VCaP (cell line): ENCODE results near the gene FRY.

Experiments
- H3K27ac ChIP-seq: fragments of 450-650 bp; 2 replicates; pipeline ENCODE4 v1.5.1; 2017
- TF ChIP-seq, protein P1 (sequence below): fragments of 450-650 bp; conservative IDR thresholded peaks from 2 replicates; pipeline ENCODE4 v1.5.1; 2017; ENCODE audit warnings: mild to moderate bottlenecking, moderate library complexity

The FRY gene

DNA sequence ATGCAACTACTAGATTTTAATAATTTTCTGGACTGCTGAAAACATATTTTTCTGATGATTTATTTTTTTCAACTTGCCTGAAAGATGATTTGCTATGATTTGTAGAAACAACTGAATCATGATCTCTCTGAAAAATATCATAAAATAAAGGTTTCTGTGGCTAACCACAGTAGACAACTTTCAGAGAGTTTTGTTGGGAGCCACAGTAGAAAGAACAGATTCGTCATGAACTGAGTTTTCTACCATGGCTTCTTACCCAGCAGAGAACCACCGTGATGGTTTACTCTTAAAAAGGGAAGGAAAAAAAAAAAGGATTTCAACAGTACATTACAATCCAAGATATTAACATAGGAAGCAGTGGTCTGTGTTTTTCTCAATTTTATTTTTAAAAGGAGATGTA is 265.6 kb downstream of the FRY start:
- TF ChIP-seq, protein P1, sequence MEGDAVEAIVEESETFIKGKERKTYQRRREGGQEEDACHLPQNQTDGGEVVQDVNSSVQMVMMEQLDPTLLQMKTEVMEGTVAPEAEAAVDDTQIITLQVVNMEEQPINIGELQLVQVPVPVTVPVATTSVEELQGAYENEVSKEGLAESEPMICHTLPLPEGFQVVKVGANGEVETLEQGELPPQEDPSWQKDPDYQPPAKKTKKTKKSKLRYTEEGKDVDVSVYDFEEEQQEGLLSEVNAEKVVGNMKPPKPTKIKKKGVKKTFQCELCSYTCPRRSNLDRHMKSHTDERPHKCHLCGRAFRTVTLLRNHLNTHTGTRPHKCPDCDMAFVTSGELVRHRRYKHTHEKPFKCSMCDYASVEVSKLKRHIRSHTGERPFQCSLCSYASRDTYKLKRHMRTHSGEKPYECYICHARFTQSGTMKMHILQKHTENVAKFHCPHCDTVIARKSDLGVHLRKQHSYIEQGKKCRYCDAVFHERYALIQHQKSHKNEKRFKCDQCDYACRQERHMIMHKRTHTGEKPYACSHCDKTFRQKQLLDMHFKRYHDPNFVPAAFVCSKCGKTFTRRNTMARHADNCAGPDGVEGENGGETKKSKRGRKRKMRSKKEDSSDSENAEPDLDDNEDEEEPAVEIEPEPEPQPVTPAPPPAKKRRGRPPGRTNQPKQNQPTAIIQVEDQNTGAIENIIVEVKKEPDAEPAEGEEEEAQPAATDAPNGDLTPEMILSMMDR = no peak
- no peak overlapping the region for H3K27ac ChIP-seq

- TF ChIP-seq, protein P1 = no peak
- H3K27ac ChIP-seq = no peak overlapping the region
These were observed 267.1 kb downstream of the FRY start for GRCh38 chr13:32298695-32299094.

GRCh38 chr13:32299893-32300292 is 268.3 kb downstream of the FRY start:
- TF ChIP-seq, protein P1 = no peak

GRCh38 chr13:32300406-32300805 is 268.8 kb downstream of the FRY start:
- H3K27ac ChIP-seq = no peak overlapping the region
- TF ChIP-seq, protein P1 = no peak

More at GRCh38 chr13:32299893-32300292, 268.3 kb downstream of the FRY start:
- no peak overlapping the region for H3K27ac ChIP-seq

GRCh38 chr13:32300920-32301319 is 269.3 kb downstream of the FRY start:
- TF ChIP-seq, protein P1 = no peak
- no peak overlapping the region for H3K27ac ChIP-seq

- TF ChIP-seq, protein P1 = no peak
- H3K27ac ChIP-seq = no peak overlapping the region
These were observed 270.9 kb downstream of the FRY start for GRCh38 chr13:32302461-32302860.

DNA sequence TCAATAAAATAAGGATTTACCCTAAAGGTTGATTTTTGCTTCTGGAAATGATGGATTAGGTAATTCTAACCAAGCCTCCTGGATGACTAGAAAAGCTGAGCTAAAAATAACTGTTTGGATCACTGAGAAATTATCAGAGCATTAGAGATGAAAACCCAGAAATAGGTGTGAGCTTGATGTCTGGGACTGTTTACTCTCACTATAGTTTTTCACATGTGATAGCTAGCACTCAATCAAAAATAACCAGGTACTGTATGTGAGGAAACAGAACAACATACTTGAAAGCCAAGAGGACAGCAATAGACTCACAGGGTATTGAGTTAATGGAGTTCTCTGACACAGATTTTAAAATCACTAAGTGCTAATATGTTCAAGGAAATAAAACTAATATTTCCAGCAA is 274.1 kb downstream of the FRY start:
- TF ChIP-seq, protein P1 = no peak
- H3K27ac ChIP-seq = no peak overlapping the region
